GM23248 (cell line): Measurements from ENCODE around the gene THUMPD3. TPM values are rescaled to one million over a fixed set of nuclear protein-coding genes. Genes with fewer than 3 reads are reported as not detected.

ENCODE experiments used
- DNase-seq: peaks from one replicate; pipeline ENCODE4 v3.0.0-alpha.2; 2015
- H2AFZ ChIP-seq: fragments of 200-600 bp; sonication (generic); 2 replicates; pipeline ENCODE4 v1.6.1; 2016; ENCODE audit warnings: antibody characterized with exemption
- H3F3A ChIP-seq: fragments of 200-600 bp; sonication (generic); 2 replicates; pipeline ENCODE4 v1.6.1; 2016; ENCODE audit warnings: mild to moderate bottlenecking, antibody characterized with exemption, mixed run types; ENCODE audit not compliant: insufficient read depth
- H3K27ac ChIP-seq: fragments of 200-600 bp; sonication (generic); 2 replicates; pipeline ENCODE4 v1.5.1; 2016; ENCODE audit warnings: mild to moderate bottlenecking
- H3K27me3 ChIP-seq: fragments of 200-600 bp; sonication (generic); replicated peaks from 2 replicates; pipeline ENCODE4 v1.6.1; 2016; ENCODE audit warnings: mild to moderate bottlenecking; ENCODE audit not compliant: insufficient read depth
- H3K36me3 ChIP-seq: fragments of 200-600 bp; sonication (generic); 2 replicates; pipeline ENCODE4 v1.6.1; 2016; ENCODE audit warnings: low read depth, mild to moderate bottlenecking
- H3K4me1 ChIP-seq: fragments of 200-600 bp; sonication (generic); 2 replicates; pipeline ENCODE4 v1.6.1; 2016; ENCODE audit warnings: mild to moderate bottlenecking; ENCODE audit not compliant: insufficient read depth
- H3K4me2 ChIP-seq: fragments of 200-600 bp; sonication (generic); one replicate; pipeline ENCODE4 v1.6.1; 2016; ENCODE audit warnings: mild to moderate bottlenecking; ENCODE audit not compliant: unreplicated experiment
- H3K4me3 ChIP-seq: fragments of 200-600 bp; sonication (generic); 2 replicates; pipeline ENCODE4 v1.5.1; 2016; ENCODE audit warnings: mild to moderate bottlenecking
- H3K79me2 ChIP-seq: fragments of 200-600 bp; sonication (generic); 2 replicates; pipeline ENCODE4 v1.6.1; 2016; ENCODE audit warnings: mild to moderate bottlenecking; ENCODE audit not compliant: insufficient read depth
- H3K9ac ChIP-seq: fragments of 200-600 bp; sonication (generic); 2 replicates; pipeline ENCODE4 v1.6.1; 2016; ENCODE audit warnings: mild to moderate bottlenecking
- H3K9me2 ChIP-seq: fragments of 200-600 bp; sonication (generic); 2 replicates; pipeline ENCODE4 v1.6.1; 2016; ENCODE audit warnings: mixed run types, mild to moderate bottlenecking, moderate library complexity; ENCODE audit not compliant: insufficient read depth
- H3K9me3 ChIP-seq: fragments of 200-600 bp; sonication (generic); one replicate; pipeline ENCODE4 v1.6.1; 2017; ENCODE audit warnings: low read depth
- H4K20me1 ChIP-seq: fragments of 200-600 bp; sonication (generic); 2 replicates; pipeline ENCODE4 v1.6.0; 2016; ENCODE audit not compliant: insufficient read depth
- EZH2 ChIP-seq: fragments of 200-600 bp; sonication (generic); IDR thresholded peaks from 2 replicates; pipeline ENCODE4 v1.6.1; 2018; ENCODE audit warnings: antibody characterized with exemption, mild to moderate bottlenecking; ENCODE audit not compliant: insufficient read depth, poor library complexity, severe bottlenecking
- EZH2phosphoT487 ChIP-seq: fragments of 200-600 bp; sonication (generic); IDR thresholded peaks from 2 replicates; pipeline ENCODE4 v1.6.1; 2018; ENCODE audit warnings: antibody characterized with exemption, moderate library complexity, mild to moderate bottlenecking, low read depth; ENCODE audit not compliant: insufficient read depth
- WGBS, 2 experiments: methylation state at CpG; one replicate each; pipeline ENCODE4 v1.1.6; 2015 to 2017; ENCODE audit warnings: low lambda C conversion rate in 2 of 2, low coverage in 1 of 2; ENCODE audit errors: missing lambda C conversion rate in 2 of 2; 5-methylcytosine and 5-hydroxymethylcytosine counted together
- in situ Hi-C: fragments of 300-500 bp; cut with MboI; formaldehyde crosslinking; loops from 2 replicates; pipeline ENCODE4 v1.15.0; 2020
- polyA plus RNA-seq: library from polyadenylated mRNA; unstranded; fragments of >200 nt; fragmentation: Nextera tagmentation; extraction: Ambion mirVana; gene quantifications from 2 replicates; pipeline ENCODE4 v1.2.1, GENCODE V29; 2016
- total RNA-seq: library from RNA; depleted of rRNA; stranded (reverse); fragments of >200 nt; shearing (Covaris generic); gene quantifications from 2 replicates; pipeline ENCODE4 v1.2.3, GENCODE V29; 2014; rRNA removed

Gene THUMPD3
- total and polyA plus RNA-seq, 2 experiments from 2014 or later, result 27.9 to 38.9 TPM

GRCh38 chr3:9433627-9434521 lies 71.0 kb downstream of the THUMPD3 start:
- H3F3A ChIP-seq, result peaks cover 18% of the 10 kb centered on the region
- no peak overlapping the region for H3K4me2 ChIP-seq
- peaks cover 87% of the 10 kb centered on the region for H3K36me3 ChIP-seq
- no peaks in the 10 kb centered on the region for H3K9me3 ChIP-seq
- no peak for DNase-seq
- H3K79me2 ChIP-seq, result peaks cover 100% of the 10 kb centered on the region
- H2AFZ ChIP-seq, result no peak overlapping the region
- no peak overlapping the region for H3K9ac ChIP-seq
- 88 to 90% methylated on average over 15 of the region's 15 CpGs for WGBS, 2 experiments
- no peaks in the 10 kb centered on the region for H3K27me3 ChIP-seq
- H3K27ac ChIP-seq, result no peak overlapping the region
- TF ChIP-seq EZH2phosphoT487, result no peak
- no peak for TF ChIP-seq EZH2
- no peaks in the 10 kb centered on the region for H3K9me2 ChIP-seq
- in situ Hi-C loops, result no loop called here
- H4K20me1 ChIP-seq, result peaks cover 5% of the 10 kb centered on the region; the same call in 1 of the 2 replicates
- H3K4me1 ChIP-seq, result no peaks in the 10 kb centered on the region
- H3K4me3 ChIP-seq, result no peak overlapping the region

- Histone ChIP-seq H3F3A (peaks cover 28% of the 10 kb centered on the region), H3K9ac (no peak overlapping the region), H3K9me2 (no peaks in the 10 kb centered on the region), H3K9me3 (no peaks in the 10 kb centered on the region), H3K4me2 (no peak overlapping the region), H2AFZ (no peak overlapping the region), H3K27ac (no peak overlapping the region), H3K36me3 (peaks cover 82% of the 10 kb centered on the region), H3K4me1 (no peaks in the 10 kb centered on the region), H3K4me3 (no peak overlapping the region), H4K20me1 (peaks cover 12% of the 10 kb centered on the region; the same call in 1 of the 2 replicates), H3K79me2 (peaks cover 100% of the 10 kb centered on the region), H3K27me3 (no peaks in the 10 kb centered on the region)
- TF ChIP-seq EZH2 (no peak), EZH2phosphoT487 (no peak)
- 91 to 93% methylated on average over 3 of the region's 3 CpGs for WGBS, 2 experiments
- in situ Hi-C loops, result no loop called here
- no peak for DNase-seq
Measured at GRCh38 chr3:9435316-9435715, 72.5 kb downstream of the THUMPD3 start.

Other genes starting within 250 kb of the THUMPD3 start
- gene SRGAP3, start 113.4 kb upstream of the THUMPD3 start, total RNA-seq, result 0.13 and 1.7 TPM in 2 replicates
- gene SRGAP3, start 113.4 kb upstream of the THUMPD3 start, polyA plus RNA-seq, result 0.89 and 0.91 TPM in 2 replicates
- gene SETD5, start 34.6 kb downstream of the THUMPD3 start, total RNA-seq, result 45.0 and 62.0 TPM in 2 replicates
- gene SETD5, start 34.6 kb downstream of the THUMPD3 start, polyA plus RNA-seq, result 31.7 and 35.0 TPM in 2 replicates
- gene LHFPL4, start 190.8 kb downstream of the THUMPD3 start, total RNA-seq, result not detected in 2 replicates
- 0.19 and 0.23 TPM in 2 replicates for gene LHFPL4, start 190.8 kb downstream of the THUMPD3 start, polyA plus RNA-seq